IPS-15b (cell line): ENCODE results near the gene TAF4B.

Experiments
- H3K27me3 ChIP-seq: one replicate; pipeline ENCODE4 v1.6.1; 2013; ENCODE audit warnings: low read length; ENCODE audit not compliant: control insufficient read depth, insufficient read depth
- H3K36me3 ChIP-seq: one replicate; pipeline ENCODE4 v1.6.1; 2013; ENCODE audit warnings: low read length; ENCODE audit not compliant: control insufficient read depth, insufficient read depth
- H3K4me1 ChIP-seq: one replicate; pipeline ENCODE4 v1.6.1; 2013; ENCODE audit warnings: mild to moderate bottlenecking, low read length; ENCODE audit not compliant: control insufficient read depth, insufficient read depth
- H3K4me3 ChIP-seq: one replicate; pipeline ENCODE4 v1.5.1; 2013; ENCODE audit warnings: low read depth, low read length
- H3K9ac ChIP-seq: one replicate; pipeline ENCODE4 v1.6.1; 2013; ENCODE audit warnings: low read depth, mild to moderate bottlenecking, low read length
- H3K9me3 ChIP-seq: one replicate; pipeline ENCODE4 v1.6.1; 2013; ENCODE audit warnings: mild to moderate bottlenecking, low read length; ENCODE audit not compliant: control insufficient read depth, insufficient read depth

Gene TAF4B

GRCh38 chr18:26403491-26403890, 177.2 kb downstream of the TAF4B start:
- Histone ChIP-seq H3K9ac (no peak overlapping the region), H3K36me3 (no peaks in the 10 kb centered on the region), H3K9me3 (no peaks in the 10 kb centered on the region), H3K4me3 (no peak overlapping the region), H3K4me1 (peaks cover 4% of the 10 kb centered on the region), H3K27me3 (no peaks in the 10 kb centered on the region)

- Histone ChIP-seq H3K27me3 (no peaks in the 10 kb centered on the region), H3K9me3 (no peaks in the 10 kb centered on the region), H3K9ac (no peak overlapping the region), H3K4me1 (peaks cover 6% of the 10 kb centered on the region), H3K36me3 (no peaks in the 10 kb centered on the region), H3K4me3 (no peak overlapping the region)
These were observed 179.1 kb downstream of the TAF4B start for GRCh38 chr18:26405190-26405801.

DNA sequence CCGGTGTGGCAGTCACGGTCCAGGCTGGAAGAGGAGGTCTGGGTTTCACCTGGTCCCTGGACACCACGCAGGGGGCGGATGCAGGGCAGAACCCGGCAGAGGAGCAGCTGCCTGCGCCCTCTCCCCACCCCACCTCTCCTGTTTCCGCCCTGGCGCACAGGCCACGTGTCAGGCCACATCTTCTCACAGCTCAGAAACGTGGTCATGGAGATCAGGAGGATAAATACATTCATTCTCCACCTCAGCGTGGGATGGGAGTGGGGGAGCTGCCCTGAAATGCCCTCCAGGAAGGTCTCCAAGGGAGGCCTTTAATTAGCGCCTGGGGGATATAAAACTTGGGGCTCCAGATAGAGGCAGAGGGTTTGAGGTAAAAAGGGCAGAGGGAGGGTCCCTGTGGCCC, 180.1 kb downstream of the TAF4B start:
- Histone ChIP-seq H3K9me3 (no peaks in the 10 kb centered on the region), H3K9ac (no peak overlapping the region), H3K36me3 (no peaks in the 10 kb centered on the region)

GRCh38 chr18:26406854-26407517, 180.7 kb downstream of the TAF4B start:
- Histone ChIP-seq H3K4me1 (peaks cover 6% of the 10 kb centered on the region), H3K27me3 (no peaks in the 10 kb centered on the region), H3K9me3 (no peaks in the 10 kb centered on the region), H3K4me3 (no peak overlapping the region), H3K9ac (no peak overlapping the region), H3K36me3 (no peaks in the 10 kb centered on the region)

More for the DNA sequence above, 180.1 kb downstream of the TAF4B start:
- peaks cover 6% of the 10 kb centered on the region for H3K4me1 ChIP-seq
- no peak overlapping the region for H3K4me3 ChIP-seq
- no peaks in the 10 kb centered on the region for H3K27me3 ChIP-seq

- Histone ChIP-seq H3K9me3 (no peaks in the 10 kb centered on the region), H3K4me3 (no peak overlapping the region), H3K27me3 (no peaks in the 10 kb centered on the region), H3K4me1 (peaks cover 6% of the 10 kb centered on the region), H3K36me3 (no peaks in the 10 kb centered on the region), H3K9ac (no peak overlapping the region)
These were observed 181.7 kb downstream of the TAF4B start for GRCh38 chr18:26407736-26408601.

DNA sequence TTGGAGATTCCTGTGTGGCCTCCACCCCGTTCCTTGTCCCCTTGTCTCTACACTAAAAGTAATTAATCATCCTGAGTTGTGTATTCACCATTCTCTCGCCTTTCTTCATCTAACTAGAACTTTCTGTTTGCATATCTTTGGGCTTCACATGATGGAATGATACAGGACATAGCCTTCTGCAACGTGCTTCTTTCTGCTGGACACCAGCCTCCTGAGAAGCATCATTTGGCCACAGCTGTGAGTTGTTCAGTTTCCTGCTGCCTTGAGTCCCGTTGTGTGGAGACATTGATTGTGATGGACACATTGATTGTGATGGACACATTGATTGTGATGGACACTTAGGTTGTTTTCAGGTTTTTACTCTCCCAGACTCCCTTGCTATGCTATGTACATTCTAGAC, 182.8 kb downstream of the TAF4B start:
- Histone ChIP-seq H3K36me3 (no peaks in the 10 kb centered on the region), H3K4me3 (no peak overlapping the region), H3K27me3 (no peaks in the 10 kb centered on the region), H3K9ac (no peak overlapping the region), H3K4me1 (peaks cover 7% of the 10 kb centered on the region), H3K9me3 (no peaks in the 10 kb centered on the region)

DNA sequence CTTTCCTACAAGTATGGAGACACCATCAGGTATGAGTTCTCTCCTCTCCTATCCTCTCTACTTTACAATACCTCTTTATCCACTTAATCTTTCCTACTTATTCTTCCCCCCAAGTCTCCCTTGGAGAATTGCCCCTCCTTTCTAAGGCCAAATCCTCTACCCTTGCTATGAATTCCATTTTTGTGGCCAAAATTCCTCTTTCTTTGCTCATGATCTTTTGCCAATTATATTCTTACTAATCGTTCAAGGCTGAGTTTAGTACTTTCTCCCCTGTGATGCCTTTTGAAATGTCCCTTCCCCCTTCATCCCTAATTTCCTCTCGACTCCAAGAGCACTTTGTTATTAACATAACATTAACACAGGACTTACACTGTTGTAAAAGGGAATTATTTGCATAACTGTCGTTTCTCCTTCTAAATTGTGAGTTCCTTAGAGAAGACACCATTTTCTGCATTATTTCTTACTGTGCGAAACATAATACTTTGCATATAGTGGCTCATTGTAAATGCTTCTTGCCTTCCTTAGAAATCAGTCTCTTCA, 188.7 kb downstream of the TAF4B start:
- Histone ChIP-seq H3K27me3 (no peaks in the 10 kb centered on the region), H3K36me3 (no peaks in the 10 kb centered on the region), H3K9me3 (no peaks in the 10 kb centered on the region), H3K4me1 (peaks cover 14% of the 10 kb centered on the region), H3K4me3 (no peak overlapping the region), H3K9ac (no peak overlapping the region)

GRCh38 chr18:26415631-26416030, 189.4 kb downstream of the TAF4B start:
- Histone ChIP-seq H3K27me3 (no peaks in the 10 kb centered on the region), H3K36me3 (no peaks in the 10 kb centered on the region), H3K4me1 (peaks cover 14% of the 10 kb centered on the region), H3K4me3 (no peak overlapping the region), H3K9ac (no peak overlapping the region), H3K9me3 (no peaks in the 10 kb centered on the region)

DNA sequence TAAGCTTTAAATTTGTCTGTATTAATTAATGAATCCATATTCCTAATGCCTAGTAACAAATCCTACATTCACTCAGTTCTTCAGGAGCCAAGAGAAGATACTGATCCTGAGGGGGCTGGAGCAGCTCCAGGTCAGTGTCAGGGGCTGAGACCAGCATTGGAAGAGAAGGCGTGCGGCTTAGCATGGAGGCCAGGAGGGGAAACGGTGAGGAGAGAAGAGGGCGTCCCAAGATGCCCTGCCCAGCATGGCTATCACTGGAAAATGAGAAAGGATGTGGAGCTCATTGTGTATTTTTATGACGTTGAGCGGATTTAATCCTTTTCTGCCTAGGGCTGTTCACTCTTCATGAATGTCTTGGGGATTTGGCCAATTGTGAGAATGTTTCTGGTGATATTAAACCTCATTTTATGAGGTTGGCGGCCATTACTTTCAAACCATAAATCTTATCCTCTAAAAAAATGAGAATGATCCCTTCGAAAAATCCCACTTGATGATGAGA, 190.5 kb downstream of the TAF4B start:
- Histone ChIP-seq H3K27me3 (no peaks in the 10 kb centered on the region), H3K9me3 (no peaks in the 10 kb centered on the region), H3K4me3 (no peak overlapping the region), H3K36me3 (no peaks in the 10 kb centered on the region), H3K4me1 (peaks cover 14% of the 10 kb centered on the region), H3K9ac (no peak overlapping the region)

DNA sequence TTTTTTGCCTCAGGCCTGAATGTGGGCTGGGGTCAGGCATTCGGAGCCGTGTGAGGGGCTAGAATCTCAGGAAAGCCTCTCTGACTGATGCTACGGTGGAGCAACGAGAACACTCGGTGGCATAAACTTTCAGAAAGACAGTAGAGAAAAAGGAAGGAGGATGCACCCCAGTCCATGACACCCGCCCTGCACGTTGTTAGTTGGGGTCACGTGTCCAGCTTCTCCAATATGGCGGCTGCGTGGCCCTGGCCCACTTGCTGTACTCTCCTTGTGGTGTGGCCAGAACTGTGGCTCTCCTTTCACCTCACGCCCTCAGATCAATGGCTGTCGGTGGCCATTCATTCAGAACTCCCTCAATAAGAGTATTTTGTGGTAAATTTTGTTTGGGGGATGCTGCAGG, 190.9 kb downstream of the TAF4B start:
- H3K9me3 ChIP-seq = no peaks in the 10 kb centered on the region
- no peaks in the 10 kb centered on the region for H3K27me3 ChIP-seq
- H3K36me3 ChIP-seq = no peaks in the 10 kb centered on the region
- H3K9ac ChIP-seq = no peak overlapping the region
- no peak overlapping the region for H3K4me3 ChIP-seq
- peaks cover 14% of the 10 kb centered on the region for H3K4me1 ChIP-seq

- Histone ChIP-seq H3K4me3 (no peak overlapping the region), H3K9ac (no peak overlapping the region), H3K27me3 (no peaks in the 10 kb centered on the region), H3K36me3 (no peaks in the 10 kb centered on the region), H3K4me1 (peaks cover 14% of the 10 kb centered on the region), H3K9me3 (no peaks in the 10 kb centered on the region)
These were observed 192.0 kb downstream of the TAF4B start for GRCh38 chr18:26418225-26418624.
